Stimulated activated CD4-positive, alpha-beta T cell treated with anti-CD3 and anti-CD28 coated beads, Interleukin-4, amount 100 ng/mL, for 1 hour (primary cell): ENCODE measurements around the gene HOXB5.

Experiments
- DNase-seq: peaks from one replicate; pipeline ENCODE4 v3.0.0-alpha.2; 2020

Gene HOXB5

GRCh38 chr17:48589060-48589830, 4.3 kb downstream of the HOXB5 start:
- DNase-seq = no peak

DNA sequence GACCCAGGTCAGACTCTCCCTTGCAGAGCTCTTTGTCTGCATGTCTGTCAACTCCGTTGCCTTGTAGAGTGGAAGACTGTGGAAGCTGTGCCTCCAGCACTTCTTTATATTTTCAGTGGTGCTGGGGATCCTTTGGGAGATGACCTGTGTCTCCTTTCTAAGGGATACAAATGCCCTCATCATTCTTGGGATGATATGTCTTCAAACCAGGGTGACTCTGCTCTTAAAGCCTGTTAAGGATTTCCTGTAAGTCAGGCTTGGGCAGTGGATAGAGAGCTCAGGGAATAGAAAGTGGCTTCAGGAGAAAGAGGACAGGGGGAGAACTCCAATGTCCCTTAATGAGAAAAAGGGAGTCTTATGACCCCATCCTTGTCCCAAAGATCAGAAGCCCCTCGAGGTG, 5.1 kb downstream of the HOXB5 start:
- no peak for DNase-seq

DNA sequence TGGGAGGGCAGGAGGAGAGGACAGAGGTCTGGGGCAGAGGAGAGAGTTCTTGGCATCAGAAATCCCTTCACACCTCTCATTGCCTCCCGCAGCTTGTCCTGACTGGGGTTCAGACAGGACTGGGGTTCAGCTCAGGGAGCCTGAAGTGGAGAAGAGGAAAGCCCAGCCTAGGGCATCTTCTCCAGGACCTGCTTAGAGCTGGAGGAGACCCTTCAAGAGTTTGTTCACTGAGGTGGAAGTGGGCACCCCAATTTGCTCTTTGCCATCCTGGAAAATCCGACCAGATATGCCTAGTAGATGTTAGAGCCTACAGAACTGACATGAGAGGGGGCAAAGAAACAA, 5.5 kb downstream of the HOXB5 start:
- no peak for DNase-seq

DNA sequence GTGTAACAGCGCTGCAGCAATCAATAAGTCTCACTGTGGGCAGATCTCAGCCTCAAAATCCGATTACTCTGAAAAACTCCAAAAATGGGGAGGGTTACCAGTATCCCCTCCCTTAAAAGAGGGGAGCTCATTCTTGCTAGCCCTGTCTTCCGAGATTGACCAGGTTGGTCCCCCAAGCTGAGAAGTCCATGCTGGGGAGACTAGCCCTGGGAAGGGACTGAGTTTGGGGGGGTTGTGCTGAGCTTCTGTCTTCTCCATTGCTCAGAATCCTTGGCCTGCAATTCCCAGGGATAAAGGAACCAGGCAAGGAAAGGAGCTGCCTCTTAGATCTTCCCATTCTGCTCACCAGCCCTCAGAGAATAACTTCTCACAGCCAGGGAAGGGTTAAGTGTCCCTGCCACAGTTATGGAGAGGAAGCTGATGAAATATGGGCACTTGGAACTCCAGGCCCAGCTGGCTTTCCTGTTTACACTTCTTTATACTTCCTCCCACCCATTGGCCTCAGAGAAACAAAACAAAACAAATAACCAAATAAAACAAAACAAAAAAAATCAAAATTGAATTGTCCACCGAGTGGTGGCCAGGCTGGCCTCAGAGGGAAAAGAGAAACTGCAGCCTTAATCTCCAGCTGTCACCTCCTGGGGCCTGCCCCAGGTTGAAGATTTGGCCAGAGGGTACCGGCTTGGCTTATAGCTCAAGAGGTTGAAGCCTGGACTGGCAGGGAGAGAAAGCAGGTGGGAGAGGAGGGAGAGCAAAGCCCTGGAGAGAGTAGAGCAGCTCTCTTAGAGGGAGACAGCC, 6.1 kb downstream of the HOXB5 start:
- no peak for DNase-seq

GRCh38 chr17:48586355-48587258, 7.0 kb downstream of the HOXB5 start:
- peak; percentile 40 for DNase-seq

DNA sequence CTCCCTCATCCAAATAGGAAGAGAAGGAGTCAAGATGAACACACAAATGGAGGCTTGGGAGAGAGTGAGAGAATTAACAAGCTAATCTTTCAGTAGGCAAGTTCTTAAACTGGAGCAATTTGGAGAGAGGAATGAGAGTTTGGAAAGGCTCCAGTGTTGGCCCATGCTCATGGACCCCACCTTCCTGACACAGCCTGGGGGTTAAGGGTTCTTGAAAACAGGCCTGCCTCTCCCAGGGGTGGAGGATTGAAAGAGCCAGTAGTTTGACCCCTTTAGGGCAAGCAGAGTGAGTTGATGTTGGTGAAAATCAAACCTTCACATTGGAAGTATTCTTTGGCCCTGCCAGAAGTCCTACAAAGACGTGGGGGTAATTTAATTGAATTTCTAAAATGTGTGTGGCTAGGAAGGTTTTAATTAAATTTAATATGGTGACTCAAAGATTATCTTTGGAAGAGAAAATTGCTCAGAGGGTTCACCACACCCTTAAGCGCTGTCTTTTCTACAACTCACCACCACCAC, 9.3 kb downstream of the HOXB5 start:
- no peak for DNase-seq

DNA sequence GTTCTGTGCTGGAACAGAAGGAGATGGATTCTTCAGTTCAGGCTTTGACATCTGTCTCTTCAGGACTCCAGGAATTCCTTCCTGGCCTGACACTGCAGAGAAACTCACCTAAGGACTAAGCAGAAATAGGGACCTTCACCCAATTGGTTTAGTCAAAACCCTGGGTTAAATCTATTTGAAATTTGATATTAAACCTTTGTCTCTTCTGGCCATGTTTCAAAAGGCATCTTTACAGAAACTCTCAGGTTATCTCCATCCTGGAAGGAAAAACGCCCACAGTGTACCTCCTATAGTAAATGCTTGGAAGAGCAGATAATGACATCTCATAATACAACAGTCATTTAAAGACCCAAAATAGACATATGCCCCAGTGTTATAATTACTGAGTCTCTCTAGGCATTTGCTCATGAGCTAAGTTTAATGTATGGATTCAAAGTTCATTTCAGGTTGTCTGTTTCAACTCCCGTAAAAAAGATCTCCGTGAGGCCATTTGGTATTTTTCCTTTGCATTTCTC, 9.8 kb downstream of the HOXB5 start:
- DNase-seq = no peak

- DNase-seq = no peak
These were observed 10.9 kb downstream of the HOXB5 start for GRCh38 chr17:48582750-48583069.

GRCh38 chr17:48579760-48580554, 13.6 kb downstream of the HOXB5 start:
- DNase-seq = no peak

DNA sequence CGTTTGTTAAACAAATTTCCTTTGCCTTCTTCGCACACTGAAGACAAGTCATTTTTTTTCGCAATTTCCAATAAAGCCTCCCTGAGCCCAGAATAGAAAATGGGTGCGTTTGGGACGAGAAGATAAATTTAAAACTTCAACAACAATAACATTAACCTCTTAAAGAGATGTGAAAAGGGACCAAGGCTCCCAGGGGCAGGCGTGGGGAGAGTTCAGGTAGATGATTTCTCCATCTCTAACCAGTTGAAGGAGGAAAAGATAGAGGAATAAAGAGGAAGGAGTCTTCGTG, 14.2 kb downstream of the HOXB5 start:
- DNase-seq = no peak

DNA sequence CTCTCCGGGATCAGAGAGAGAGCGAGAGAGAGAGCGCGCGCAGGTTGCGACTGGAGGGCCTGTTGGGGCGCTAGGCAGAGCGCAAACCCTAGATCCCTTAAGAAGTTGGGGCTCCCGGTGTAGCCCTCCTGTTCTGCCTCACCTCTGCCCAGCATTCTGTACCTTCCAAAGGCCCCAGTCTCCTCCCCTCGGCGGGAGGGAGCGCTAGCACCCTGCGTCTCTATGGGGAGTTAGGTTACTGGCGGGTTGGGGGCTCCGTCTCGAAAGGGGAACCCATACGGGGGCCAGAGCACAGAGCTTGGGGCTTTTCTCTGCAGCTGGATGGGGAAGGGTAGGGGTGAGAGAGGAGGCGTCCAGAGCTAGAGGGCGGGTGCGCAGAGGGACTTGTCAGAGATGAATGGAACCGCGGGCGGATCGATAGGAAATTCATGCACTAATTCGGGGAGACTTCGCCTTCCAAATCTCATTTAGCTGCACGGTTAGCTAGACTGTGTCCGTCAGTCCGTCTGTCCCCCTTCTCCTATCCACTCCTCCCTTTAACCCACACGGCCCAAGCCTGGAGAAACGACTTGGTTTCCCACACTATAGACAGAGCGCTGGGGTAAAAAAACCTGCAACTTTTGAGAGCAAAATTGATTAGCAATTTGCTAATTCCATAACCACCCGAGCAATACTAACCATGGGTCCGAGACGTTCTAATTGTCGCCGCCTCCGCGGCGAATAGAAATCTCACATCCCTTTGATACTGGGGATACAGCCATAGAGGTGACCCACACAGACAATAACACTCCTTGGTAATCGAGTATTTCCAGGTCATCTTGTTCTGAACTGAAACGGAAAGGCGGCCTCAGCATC, 14.7 kb downstream of the HOXB5 start:
- no peak for DNase-seq

- peak; percentile 63 for DNase-seq
These were observed 15.5 kb downstream of the HOXB5 start, which contains the start of gene HOXB4 for GRCh38 chr17:48577946-48578615. HOXB4 (minus strand) TSS chr17:48578350; CDS start chr17:48578319, 31 bp downstream.

DNA sequence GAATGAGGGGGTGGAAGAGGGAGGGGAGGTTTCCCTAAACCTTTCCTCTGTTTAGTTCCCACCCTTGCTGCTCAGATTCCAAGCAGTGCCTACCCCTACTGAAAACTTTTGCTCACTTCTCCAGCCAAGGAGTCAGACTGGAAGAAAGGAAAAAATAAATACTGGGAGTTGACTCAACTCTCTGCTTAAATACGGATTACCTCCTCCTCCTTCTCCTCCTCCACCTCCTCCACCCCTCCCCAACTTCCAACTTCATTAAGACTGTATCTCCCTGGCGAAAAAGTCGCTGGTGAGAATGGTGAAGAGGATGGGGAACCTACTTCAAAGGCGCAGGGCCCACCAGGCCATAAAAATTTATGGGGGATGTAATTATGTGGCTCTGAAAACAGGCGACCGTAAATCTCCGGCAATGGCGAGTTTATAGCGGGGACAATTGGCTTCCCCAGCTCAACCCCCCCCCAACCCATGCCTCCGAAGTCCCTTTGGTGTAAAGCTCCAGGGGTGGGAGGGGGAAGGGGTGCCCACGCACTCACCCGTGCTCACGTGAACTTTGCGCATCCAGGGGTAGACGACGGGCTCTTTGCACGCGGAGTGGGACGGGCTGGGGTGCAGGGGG, 16.1 kb downstream of the HOXB5 start:
- DNase-seq = no peak

GRCh38 chr17:48576479-48577309, 16.9 kb downstream of the HOXB5 start:
- DNase-seq = no peak

GRCh38 chr17:48575673-48576478, 17.7 kb downstream of the HOXB5 start:
- no peak for DNase-seq

DNA sequence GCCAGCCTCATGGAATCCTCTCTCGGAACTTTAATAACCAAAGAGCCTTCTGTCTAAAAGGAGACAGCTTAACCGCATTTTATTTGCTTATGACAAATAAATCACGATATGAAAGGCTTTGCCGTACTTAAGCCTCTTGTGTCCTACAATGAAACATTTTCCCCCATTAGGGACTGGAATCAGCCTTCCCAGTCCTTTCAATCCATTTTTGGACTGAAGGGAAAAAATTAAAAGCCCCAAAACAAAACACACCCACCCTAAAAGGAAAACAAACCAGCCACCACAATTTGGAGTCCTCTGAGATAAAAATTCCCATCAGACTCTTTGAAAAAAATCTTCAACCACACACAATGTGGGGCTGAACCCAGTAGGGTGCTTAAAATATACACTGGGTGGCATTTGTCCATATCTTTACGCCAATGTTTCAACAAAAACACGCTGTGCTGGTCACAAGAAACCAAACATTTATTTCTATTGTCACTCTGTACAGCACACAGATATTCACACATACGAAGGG, 18.5 kb downstream of the HOXB5 start:
- DNase-seq = no peak

- no peak for DNase-seq
These were observed 19.0 kb downstream of the HOXB5 start for GRCh38 chr17:48574505-48575065.
